B cell (primary cell): ENCODE data around the gene CNST.

Experiments
- EZH2 ChIP-seq: IDR thresholded peaks from 2 replicates; pipeline ENCODE4 v1.6.1; 2012; ENCODE audit warnings: borderline replicate concordance, low read depth, mild to moderate bottlenecking, moderate library complexity, low read length; ENCODE audit not compliant: insufficient read depth, poor library complexity, severe bottlenecking
- TF ChIP-seq, protein P1 (sequence below): fragments of 200-600 bp; IDR thresholded peaks from one replicate; pipeline ENCODE4 v1.8.0; 2022; ENCODE audit warnings: antibody characterized with exemption, mild to moderate bottlenecking

DNA sequence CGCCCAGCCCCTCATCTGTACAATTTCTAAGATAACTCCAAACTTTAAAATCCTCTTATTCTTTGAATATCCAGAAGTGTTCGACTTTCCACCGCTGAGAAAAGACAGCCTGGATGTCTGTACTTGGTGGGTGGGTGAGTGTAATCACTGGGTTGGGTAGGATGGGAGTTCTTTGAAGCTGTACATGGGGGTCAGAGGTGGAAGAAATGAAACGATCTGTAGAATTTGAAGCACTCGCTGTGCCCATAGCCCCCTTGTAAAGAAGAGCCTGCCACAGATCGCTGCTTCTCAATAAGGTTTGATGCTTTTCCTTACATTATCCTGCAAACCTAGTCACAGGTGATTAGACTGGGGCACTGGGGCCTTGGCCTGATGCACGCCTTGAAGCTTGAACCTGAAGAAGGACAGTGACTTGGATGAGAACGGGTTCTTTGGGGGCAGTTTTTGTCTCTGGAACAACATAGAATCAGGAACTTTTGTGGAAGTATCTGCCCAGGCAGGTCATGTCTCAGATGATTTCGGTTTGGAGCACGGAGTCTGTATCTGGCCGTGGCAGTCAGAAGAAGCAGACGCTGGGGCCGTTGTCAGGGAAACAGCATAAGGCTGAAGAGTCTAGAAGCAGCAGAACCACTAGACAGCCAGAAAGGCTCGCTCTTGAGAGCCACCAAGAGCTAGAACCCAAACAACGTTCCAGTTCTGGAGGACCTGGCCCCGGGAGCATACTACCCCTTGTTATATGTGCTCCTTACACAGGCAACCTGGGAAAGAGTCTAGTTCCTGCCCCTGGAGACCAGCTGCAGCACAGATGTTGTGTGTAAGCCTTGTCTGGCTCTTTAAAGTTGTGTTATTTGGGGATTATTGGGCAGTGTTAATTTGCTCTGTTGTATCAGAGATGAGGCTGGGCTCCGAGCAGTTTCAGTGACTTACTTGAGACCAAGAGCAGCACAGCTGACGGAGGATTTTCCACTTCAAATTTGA, 112.8 kb downstream of the CNST start:
- TF ChIP-seq, protein P1, sequence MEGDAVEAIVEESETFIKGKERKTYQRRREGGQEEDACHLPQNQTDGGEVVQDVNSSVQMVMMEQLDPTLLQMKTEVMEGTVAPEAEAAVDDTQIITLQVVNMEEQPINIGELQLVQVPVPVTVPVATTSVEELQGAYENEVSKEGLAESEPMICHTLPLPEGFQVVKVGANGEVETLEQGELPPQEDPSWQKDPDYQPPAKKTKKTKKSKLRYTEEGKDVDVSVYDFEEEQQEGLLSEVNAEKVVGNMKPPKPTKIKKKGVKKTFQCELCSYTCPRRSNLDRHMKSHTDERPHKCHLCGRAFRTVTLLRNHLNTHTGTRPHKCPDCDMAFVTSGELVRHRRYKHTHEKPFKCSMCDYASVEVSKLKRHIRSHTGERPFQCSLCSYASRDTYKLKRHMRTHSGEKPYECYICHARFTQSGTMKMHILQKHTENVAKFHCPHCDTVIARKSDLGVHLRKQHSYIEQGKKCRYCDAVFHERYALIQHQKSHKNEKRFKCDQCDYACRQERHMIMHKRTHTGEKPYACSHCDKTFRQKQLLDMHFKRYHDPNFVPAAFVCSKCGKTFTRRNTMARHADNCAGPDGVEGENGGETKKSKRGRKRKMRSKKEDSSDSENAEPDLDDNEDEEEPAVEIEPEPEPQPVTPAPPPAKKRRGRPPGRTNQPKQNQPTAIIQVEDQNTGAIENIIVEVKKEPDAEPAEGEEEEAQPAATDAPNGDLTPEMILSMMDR = no peak
- no peak for TF ChIP-seq EZH2
